GM19324 (cell line): ENCODE measurements around the gene BCL2L15.

Experiments used
- ATAC-seq: cut with Tn5 transposase; IDR thresholded peaks from one replicate; pipeline ENCODE4 v1.9.1; 2021; ENCODE audit warnings: mild to moderate bottlenecking, moderate library complexity; ENCODE audit not compliant: unreplicated experiment, low FRiP score

Gene BCL2L15

GRCh38 chr1:113887402-113888175, at the start of gene BCL2L15:
Gene BCL2L15, minus strand, starts transcription at chr1:113887581. Its CDS starts 206 bp downstream, at chr1:113887375.
- no peak for ATAC-seq

- ATAC-seq = no peak
Measured at GRCh38 chr1:113937146-113937545, 49.8 kb upstream of the BCL2L15 start.

- ATAC-seq = no peak
Measured at GRCh38 chr1:113935970-113936369, 48.6 kb upstream of the BCL2L15 start.

GRCh38 chr1:113935176-113935575, 47.8 kb upstream of the BCL2L15 start:
- ATAC-seq = no peak

GRCh38 chr1:113934511-113935055, 47.2 kb upstream of the BCL2L15 start:
- ATAC-seq = no peak

- no peak for ATAC-seq
Measured at GRCh38 chr1:113934006-113934405, 46.6 kb upstream of the BCL2L15 start.

GRCh38 chr1:113931451-113931851, 44.1 kb upstream of the BCL2L15 start:
- ATAC-seq = no peak

GRCh38 chr1:113930499-113931161, 43.2 kb upstream of the BCL2L15 start:
- ATAC-seq = peak; percentile 9

- ATAC-seq = peak; percentile 53
Measured at GRCh38 chr1:113929750-113930498, 42.5 kb upstream of the BCL2L15 start.

GRCh38 chr1:113928941-113929749, 41.8 kb upstream of the BCL2L15 start, which contains the start of gene HIPK1:
Gene HIPK1, plus strand, starts transcription at chr1:113929324.
- peak; percentile 66 for ATAC-seq

- ATAC-seq = no peak
Measured at GRCh38 chr1:113928187-113928930, 41.0 kb upstream of the BCL2L15 start.

GRCh38 chr1:113924473-113924872, 37.1 kb upstream of the BCL2L15 start:
- ATAC-seq = no peak

- ATAC-seq = no peak
Measured at GRCh38 chr1:113922957-113923356, 35.6 kb upstream of the BCL2L15 start.

- no peak for ATAC-seq
Measured at GRCh38 chr1:113918243-113918642, 30.9 kb upstream of the BCL2L15 start.

GRCh38 chr1:113917400-113918082, 30.2 kb upstream of the BCL2L15 start:
- ATAC-seq = no peak

- ATAC-seq = no peak
Measured at GRCh38 chr1:113916974-113917373, 29.6 kb upstream of the BCL2L15 start.

GRCh38 chr1:113913887-113914664, 26.7 kb upstream of the BCL2L15 start:
- no peak for ATAC-seq

- ATAC-seq = no peak
Measured at GRCh38 chr1:113913312-113913668, 25.9 kb upstream of the BCL2L15 start.
